ENCODE results near the gene CYP2E1. TPM values are rescaled to one million over a fixed set of nuclear protein-coding genes. Genes with fewer than 3 reads are reported as not detected.
"Not testable (repeated sequence)": the region's sequence is repeated elsewhere in the genome, so short reads cannot be mapped to it uniquely, and the experiment has no call there.

Gene CYP2E1
- polyA plus RNA-seq, 5 donors, result 1.3 to 2.2 (median 2.0) TPM

- DNase-seq, result no peak
Observed at GRCh38 chr10:133528296-133528844, 1.2 kb downstream of the CYP2E1 start.

- DNase-seq, result no peak
Observed at GRCh38 chr10:133528845-133529575, 1.8 kb downstream of the CYP2E1 start.

- DNase-seq, result no peak
Observed at GRCh38 chr10:133529576-133529946, 2.4 kb downstream of the CYP2E1 start.

- no peak for DNase-seq
Observed at GRCh38 chr10:133530506-133530905, 3.3 kb downstream of the CYP2E1 start.

GRCh38 chr10:133532871-133533270, 5.7 kb downstream of the CYP2E1 start:
- DNase-seq, result no peak

- DNase-seq, result no peak
Observed at GRCh38 chr10:133534417-133534816, 7.3 kb downstream of the CYP2E1 start.

- DNase-seq, result no peak
Observed at GRCh38 chr10:133536198-133536597, 9.0 kb downstream of the CYP2E1 start.

- no peak for DNase-seq
Observed at GRCh38 chr10:133537546-133538545, 10.7 kb downstream of the CYP2E1 start.

- DNase-seq, result not testable (repeated sequence)
Observed at GRCh38 chr10:133541441-133541975, 14.3 kb downstream of the CYP2E1 start.

GRCh38 chr10:133544506-133544905, 17.3 kb downstream of the CYP2E1 start:
- DNase-seq, result no peak

GRCh38 chr10:133554600-133554999, 27.4 kb downstream of the CYP2E1 start:
- no peak for DNase-seq

GRCh38 chr10:133555521-133555920, 28.4 kb downstream of the CYP2E1 start:
- no peak for DNase-seq

GRCh38 chr10:133557381-133557780, 30.2 kb downstream of the CYP2E1 start:
- DNase-seq, result no peak

- DNase-seq, result no peak
Observed at GRCh38 chr10:133559216-133559615, 32.1 kb downstream of the CYP2E1 start.

- no peak for DNase-seq
Observed at GRCh38 chr10:133564816-133565215, 37.7 kb downstream of the CYP2E1 start.

- no peak for DNase-seq
Observed at GRCh38 chr10:133565441-133566294, 38.5 kb downstream of the CYP2E1 start, which contains the start of gene SYCE1. Gene SYCE1 (minus strand): TSS chr10:133565583. CDS start chr10:133565529, 54 bp downstream.

GRCh38 chr10:133567119-133567518, 40.0 kb downstream of the CYP2E1 start:
- DNase-seq, result no peak

GRCh38 chr10:133567609-133568286, 40.6 kb downstream of the CYP2E1 start:
- DNase-seq, result no peak

- DNase-seq, result no peak
Observed at GRCh38 chr10:133568287-133568614, 41.1 kb downstream of the CYP2E1 start.

- not testable (repeated sequence) for DNase-seq
Observed at GRCh38 chr10:133568831-133569527, 41.8 kb downstream of the CYP2E1 start.

All from right lung (tissue), 5 donors.